VCaP (cell line): ENCODE results near the gene OGFOD3.

Experiments used
- H3K27ac ChIP-seq: fragments of 450-650 bp; 2 replicates; pipeline ENCODE4 v1.5.1; 2017
- TF ChIP-seq, protein P1 (sequence below): fragments of 450-650 bp; conservative IDR thresholded peaks from 2 replicates; pipeline ENCODE4 v1.5.1; 2017; ENCODE audit warnings: mild to moderate bottlenecking, moderate library complexity

The OGFOD3 gene

DNA sequence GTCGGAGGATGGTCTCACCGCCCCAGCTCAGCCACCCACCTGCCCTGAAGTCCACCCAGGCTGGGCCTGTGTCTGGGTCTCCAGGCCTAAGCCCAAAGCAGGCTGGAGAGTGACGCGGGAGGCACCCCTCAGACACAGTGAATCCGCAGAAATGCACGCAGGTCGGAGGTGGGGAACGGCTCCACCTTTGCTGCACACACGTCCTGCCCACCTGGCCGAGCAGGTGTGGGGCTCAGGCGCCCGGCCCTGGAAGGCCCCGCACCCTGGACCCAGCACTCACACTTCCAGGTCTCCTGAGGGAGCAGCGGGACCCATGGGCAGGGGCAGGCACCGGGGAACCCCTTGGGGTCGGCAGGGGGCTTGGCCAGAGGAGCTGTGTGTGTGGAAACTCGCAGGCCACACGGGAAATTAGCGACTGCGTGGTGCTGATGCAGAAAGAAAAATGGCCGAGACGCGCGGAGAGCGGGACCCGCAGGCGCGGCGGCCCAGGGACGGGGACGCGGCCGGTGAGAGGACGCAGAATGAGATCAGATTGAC lies 21.5 kb upstream of the OGFOD3 start:
- TF ChIP-seq, protein P1, sequence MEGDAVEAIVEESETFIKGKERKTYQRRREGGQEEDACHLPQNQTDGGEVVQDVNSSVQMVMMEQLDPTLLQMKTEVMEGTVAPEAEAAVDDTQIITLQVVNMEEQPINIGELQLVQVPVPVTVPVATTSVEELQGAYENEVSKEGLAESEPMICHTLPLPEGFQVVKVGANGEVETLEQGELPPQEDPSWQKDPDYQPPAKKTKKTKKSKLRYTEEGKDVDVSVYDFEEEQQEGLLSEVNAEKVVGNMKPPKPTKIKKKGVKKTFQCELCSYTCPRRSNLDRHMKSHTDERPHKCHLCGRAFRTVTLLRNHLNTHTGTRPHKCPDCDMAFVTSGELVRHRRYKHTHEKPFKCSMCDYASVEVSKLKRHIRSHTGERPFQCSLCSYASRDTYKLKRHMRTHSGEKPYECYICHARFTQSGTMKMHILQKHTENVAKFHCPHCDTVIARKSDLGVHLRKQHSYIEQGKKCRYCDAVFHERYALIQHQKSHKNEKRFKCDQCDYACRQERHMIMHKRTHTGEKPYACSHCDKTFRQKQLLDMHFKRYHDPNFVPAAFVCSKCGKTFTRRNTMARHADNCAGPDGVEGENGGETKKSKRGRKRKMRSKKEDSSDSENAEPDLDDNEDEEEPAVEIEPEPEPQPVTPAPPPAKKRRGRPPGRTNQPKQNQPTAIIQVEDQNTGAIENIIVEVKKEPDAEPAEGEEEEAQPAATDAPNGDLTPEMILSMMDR, result no peak
- H3K27ac ChIP-seq, result no peak overlapping the region

DNA sequence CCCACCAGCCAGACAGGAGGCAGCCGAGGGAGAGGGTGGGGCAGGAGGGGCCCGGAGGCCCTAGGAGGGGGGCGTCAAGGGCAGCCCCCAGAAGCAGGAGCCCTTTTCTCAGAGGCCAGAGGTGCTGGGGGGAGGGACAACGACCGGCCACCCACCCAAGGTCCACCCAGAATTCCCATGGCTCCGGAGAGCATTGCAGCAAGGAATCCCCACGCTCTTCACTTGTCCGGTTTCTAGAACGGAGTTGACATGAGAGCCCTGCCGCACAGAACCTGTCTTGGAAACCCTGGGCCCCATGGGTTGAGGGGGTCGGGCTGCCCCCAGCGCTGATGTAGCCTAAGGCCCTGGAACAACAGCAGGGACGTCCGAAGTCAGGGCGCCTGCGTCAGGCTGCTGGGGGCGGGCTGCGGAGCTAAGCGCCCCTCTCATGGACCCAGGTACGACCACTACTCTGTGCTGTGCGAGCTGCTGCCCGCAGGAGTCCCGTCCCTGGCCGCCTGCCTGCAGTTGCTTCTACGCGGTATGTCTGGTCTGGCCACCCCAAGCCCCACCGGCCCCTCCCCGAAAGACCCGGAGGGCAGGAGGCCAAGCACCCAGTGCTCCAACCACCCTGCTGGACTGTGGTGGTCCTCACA lies 20.9 kb upstream of the OGFOD3 start:
- H3K27ac ChIP-seq, result no peak overlapping the region

DNA sequence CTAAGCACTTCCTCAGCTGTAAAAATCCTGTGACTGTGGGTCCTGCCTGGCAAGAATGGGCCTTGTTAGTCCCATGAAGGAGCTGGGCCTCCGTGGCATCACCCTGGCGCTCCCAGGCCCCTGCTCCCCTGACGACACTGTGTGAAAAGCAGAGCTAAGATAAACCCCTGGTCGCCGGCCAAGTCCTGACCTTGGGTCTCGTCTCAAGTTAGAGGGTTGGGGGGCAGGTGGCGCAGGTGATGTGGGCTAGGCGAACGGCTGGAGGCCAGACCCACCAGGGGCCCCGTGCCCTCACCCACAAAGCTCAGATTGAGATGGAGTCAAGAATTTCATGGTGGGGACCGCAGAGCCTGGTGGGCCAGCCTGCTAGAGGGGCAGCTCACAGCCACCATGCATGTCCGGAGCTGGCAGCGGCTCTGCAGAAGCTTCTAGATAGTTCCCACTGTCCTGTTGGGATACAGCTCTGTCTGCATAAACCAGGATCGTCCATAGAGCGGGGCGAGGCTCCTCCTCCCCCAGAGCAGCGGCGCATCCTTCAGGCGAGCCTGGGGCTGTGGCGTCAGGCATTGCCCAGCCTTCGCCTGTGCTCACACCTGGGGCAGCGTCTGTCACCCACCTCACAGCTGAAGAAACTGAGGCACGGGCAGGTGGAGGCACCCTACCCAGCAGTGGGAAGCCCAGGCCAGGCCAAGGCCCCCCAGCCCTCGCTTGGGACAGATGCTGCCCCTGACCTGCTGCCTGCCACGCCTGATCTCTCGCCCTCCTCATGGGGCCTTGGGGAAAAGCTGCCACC lies 20.2 kb upstream of the OGFOD3 start:
- no peak overlapping the region for H3K27ac ChIP-seq
- TF ChIP-seq, protein P1, result no peak

More for the DNA sequence above, 20.9 kb upstream of the OGFOD3 start:
- TF ChIP-seq, protein P1, result no peak

DNA sequence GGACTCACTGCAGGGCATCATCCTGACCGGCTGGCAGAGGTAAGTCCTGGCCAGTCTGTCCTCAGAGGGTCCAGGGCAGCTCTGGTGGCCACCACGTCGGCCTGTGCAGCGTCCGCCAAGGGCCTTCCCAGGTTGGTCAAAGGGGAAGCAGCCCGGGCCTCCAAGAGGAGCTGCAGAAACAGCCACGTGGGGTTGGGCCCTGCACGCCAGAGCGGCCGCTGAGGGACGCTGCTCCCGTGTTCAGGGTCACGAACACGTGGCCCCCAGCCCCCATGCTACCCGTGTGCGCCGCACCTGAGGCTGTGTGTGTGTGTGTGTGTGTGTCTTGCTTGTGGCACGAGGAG lies 18.9 kb upstream of the OGFOD3 start:
- TF ChIP-seq, protein P1, result no peak
- H3K27ac ChIP-seq, result peak overlapping the region; percentile 19; the same call in 1 of the 2 replicates

DNA sequence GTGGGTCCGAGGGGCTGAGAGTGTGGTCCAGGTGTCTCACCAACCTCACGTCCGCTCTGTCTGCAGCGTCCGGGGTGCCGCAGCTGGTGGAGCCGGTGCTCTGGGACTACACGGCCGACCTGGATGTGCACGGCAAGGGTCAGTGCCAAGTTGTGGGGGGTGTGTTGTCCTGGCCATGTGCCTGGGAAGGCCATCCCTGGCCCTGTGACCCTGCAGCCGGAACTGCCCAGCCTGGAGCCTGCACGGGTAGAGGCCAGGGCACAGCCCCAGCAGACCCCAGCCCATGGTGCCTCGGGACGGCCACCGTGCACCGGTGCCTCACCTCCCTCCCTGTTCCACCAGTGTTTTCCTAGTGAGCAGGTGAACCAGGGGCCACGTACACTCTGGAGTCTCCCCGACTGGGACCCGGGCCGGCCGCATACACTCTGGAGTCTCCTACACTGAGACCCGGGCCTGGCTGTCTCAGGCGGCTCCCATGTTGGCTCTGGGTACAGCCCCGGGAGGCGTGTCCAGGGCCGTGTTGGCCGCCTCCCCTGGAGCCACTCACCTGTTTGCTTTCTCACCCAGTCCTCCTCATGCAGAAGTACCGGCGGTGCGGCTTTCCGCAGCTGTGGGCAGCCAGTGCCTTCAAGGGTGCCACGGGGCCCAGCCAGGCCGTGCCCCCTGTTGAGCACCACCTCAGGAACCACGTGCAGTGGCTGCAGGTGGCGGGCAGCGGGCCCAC lies 18.4 kb upstream of the OGFOD3 start:
- H3K27ac ChIP-seq, result peak overlapping the region; percentile 19; the same call in 1 of the 2 replicates
- TF ChIP-seq, protein P1, result no peak

DNA sequence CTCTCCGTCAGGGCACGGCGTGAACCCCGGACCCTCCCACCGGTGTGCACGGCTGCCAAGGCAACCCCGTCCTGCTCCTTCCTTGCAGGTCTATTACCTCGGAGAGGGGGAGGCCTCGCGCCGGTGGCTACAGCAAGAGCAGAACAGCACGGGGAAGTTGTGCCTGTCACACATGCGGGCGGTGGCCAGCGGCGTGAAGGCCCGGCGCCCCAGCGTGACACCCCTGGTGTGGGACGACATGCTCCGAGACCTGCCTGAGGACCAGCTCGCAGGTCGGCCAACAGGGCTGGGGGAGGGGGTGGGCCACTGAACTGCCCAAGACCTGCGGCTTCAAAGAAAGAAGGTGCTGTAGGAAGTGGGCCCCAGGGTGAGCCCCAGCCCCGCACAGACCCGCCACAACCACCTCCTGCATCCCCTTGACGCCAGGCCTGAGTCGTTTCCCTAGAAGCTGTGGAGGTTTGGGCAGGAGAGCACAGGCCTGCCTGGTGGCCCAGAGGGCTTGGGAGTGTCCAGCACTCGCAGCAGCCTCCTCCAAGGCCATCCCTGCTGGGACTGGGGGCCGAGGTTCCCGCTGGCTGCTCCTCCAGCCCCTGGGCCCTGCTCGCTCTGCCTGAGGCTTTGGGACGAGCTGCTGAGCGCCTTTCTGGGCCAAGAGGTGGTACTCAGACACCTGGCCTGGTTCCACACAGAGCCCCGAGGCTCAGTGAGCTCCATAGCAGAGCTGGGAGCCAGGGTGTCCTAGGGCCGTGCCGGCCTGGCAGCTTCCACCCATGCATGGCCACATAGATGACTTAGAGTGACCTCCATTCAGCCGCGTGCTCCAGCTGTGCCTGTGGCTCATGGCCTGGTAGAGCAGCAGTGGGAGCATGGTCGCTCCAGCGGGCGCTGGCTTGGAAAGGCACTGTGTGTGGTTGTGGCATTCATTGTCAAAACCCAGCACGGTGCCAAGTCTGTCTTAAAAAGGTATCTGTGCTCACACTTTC lies 17.5 kb upstream of the OGFOD3 start:
- TF ChIP-seq, protein P1, result no peak
- H3K27ac ChIP-seq, result peak overlapping the region; percentile 19; the same call in 1 of the 2 replicates
